GM10847 (cell line): ENCODE measurements around the gene SUN5.

Experiments used
- POLR2A ChIP-seq: IDR thresholded peaks from 2 replicates; pipeline ENCODE4 v1.6.1; 2011; ENCODE audit not compliant: insufficient read length; ENCODE audit errors: extremely low read depth

The SUN5 gene

DNA sequence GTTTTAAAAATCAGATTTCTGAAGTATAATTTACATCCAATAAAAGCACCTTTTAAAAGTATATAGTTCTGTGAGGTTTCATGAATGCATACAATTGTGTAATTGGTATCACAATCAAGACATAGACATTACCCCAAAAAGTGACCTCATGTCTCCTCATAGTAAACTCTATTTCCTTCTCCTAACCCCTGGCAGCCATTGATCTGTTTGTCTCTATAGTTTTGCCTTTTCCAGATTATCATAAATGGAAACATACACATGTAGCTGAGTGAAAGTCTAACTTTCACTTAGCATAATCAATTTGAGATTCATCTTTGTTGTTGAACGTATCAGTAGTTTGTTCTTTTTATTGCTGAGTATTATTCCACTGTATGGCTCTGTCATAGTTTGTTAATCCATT, 57.6 kb downstream of the SUN5 start:
- TF ChIP-seq POLR2A = no peak

DNA sequence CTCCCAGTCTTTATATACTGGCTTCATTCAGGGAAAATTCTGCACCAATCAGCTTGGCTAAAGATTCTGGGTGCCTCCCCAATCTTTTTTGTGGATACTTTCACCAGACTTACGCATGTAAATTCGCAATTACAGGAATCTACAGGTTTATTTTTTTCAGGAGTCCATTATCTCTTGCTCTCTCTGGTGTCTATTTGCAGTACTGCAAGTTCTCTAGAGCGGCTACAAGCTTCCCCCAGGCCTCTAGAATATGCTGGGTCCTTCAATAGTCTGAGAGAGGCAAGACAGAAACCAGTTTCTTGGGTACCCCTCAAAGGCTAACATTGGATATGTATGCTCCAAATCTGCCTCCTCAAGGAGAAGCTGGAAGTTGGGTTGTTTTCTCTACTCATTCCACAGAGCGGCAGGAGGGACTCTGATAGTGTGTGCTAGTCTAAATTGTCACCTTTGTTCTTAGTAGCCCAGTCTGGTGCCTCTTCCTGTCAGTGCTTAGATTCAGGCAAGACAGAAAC, 58.5 kb downstream of the SUN5 start:
- no peak for TF ChIP-seq POLR2A

DNA sequence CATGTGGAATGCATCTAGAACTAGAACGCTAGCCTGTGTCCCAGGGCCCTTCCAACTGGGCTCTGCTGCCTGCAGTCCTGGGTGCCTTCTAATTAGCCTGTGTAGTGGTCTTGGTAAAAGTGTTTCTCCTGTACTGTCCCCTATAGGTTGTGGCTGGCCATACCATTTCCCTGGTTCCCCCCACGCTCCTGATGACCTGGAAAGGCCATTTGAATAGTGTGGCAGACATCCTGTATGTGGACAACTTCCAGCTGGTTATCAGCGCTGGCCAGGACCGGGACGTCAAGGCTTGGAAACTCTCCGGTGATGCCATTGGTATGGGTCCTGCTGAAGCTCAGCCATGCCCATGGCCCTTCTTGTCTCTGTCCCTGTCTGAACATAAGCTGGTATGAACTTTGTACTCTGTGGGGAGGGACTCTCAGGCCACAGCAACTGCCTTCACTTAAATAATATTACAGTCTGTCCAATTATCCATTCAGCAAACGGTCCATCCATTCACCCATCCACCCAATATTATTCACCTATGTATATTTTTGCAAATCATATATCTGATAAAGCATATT, 60.7 kb downstream of the SUN5 start:
- TF ChIP-seq POLR2A = no peak

DNA sequence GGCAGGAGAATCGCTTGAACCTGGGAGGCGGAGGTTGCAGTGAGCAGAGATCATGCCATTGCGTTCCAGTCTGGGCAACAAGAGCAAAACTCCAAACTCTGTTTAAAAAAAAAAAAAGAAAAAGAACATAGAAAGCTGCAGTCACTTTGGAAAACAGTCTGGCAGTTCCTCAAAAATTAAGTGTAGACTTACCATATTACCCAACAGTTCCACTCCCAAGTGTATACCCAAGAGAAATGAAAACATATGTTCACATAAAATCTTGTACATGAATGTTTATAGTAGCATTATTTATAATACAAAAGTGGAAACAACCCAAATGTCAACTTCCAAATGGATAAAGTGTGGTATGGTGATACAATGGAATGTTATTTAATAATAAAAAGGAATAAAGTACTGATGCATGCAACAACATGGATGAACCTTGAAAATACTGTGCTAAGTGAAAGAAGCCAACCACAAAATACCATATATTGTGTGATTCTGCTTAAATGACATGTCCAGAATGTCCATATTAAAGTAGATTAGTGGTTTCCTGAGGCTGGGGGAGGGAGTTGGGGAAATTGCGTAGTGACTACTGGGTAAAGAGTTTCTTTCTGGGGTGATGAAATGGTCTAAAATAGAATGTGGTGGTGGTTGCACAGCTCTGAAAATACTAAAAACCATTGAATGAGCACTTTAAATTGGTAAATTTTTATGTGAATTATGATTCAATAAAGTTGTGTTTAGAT, 62.9 kb downstream of the SUN5 start:
- no peak for TF ChIP-seq POLR2A

DNA sequence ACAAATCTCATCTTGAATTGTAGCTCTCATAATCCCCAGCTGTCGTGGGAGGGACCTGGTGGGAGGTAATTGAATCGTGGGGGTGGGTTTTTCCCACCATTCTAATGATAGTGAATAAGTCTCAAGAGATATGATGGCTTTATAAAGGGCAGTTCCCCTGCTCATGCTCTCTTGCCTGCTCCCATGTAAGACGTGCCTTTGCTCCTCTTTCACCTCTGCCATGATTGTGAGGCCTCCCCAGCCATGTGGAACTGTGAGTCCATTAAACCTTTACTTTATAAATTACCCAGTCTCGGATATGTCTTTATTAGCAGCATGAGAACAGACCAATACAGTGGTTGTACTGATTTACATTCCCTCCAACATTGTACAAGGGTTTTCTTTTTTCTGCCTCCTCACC, 69.7 kb downstream of the SUN5 start:
- no peak for TF ChIP-seq POLR2A
